NT2/D1 (cell line): Measurements from ENCODE around the gene AHRR.

ENCODE experiments used
- SUZ12 ChIP-seq: IDR thresholded peaks from 2 replicates; pipeline ENCODE4 v1.6.1; 2011; ENCODE audit not compliant: insufficient read length, insufficient read depth; ENCODE audit errors: extremely low read depth
- ZNF274 ChIP-seq: IDR thresholded peaks from 2 replicates; pipeline ENCODE4 v1.6.1; 2011; ENCODE audit warnings: mild to moderate bottlenecking, low read depth, low read length

DNA sequence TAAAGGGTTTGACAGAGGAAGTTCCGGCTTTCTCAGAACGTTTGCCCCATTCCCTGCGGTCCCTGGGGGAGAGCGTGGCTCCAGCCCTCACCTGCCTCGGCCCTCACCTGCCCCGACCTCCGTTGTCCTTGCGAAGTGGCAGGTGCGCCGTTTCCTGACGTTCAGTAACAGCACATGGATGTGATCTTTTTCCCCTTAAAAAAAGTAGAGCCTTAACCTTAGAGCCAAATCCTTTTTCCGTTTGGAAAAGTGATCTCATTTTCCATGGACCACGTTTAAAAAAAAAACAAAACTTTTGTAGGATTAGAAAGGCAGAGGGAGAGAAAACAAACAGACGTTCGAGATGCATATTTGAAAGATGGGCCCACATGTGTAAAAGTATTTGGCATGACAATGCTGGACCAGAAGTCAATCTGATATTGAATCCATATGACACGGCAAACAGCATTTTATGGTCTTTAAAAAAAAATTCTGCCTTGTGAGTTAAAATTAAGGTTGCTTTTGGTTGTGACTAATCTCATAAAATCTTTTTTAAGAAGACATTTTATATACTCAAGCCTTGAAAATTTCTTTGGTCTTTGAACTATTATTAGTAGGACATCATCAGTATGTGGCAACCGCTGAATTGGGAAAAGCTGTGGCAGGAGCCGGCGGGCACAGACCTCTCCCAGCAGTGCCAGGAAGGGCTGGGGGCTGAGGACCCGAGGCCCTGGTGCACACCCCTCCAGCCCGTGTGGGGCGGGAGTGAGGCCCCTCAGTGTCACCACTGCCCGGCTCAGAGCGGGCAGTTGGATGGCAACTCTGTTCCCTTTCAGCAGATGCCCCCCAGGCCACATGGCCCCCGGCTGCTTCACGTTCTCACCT is 79.0 kb downstream of the AHRR start:
- TF ChIP-seq SUZ12: no peak
- TF ChIP-seq ZNF274: no peak
